ENCODE measurements around the gene VDAC1. TPM values are rescaled to one million over a fixed set of nuclear protein-coding genes. Genes with fewer than 3 reads are reported as not detected.

VDAC1 gene
- total and polyA plus RNA-seq, 2 donors (not counting 3 experiments of a cell fraction or from before 2014, with no cell fraction given) = 116 to 247 TPM

DNA sequence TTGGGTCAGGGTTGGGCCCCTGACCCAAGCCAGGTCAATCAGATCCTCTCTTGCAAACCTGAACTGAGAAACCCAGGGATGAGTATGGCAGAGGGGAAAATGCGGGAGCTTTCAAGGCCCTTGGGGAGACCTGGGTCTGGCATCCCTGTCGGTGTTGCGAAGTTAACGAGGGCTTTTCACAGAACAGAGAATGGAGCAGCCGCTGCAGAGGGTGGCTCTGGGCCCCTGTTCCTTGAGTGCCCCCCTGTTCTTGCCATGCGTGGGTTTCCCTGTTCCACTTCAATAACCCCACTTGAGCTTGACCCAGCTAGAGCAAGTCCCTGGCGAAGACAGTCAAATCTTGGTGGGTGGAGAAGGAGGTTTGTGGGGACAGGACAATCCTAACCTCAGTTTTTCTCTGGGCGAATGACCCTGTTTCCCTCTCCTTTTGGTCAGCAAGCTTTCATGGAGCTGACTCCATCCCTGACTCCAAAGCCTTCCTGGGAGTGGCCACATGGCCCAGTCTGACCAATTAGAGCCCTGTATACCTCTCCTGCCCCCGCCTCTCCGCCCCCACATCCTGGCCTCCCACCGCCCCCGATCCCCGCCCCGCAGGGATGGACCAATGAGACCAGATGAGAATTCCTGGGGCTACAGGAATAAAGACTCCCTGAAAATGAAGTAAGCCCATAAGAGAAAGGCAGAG is 2.9 kb upstream of the VDAC1 start:
- TF ChIP-seq MYC (IDR thresholded peaks at IDR 0.05; ENCODE audit: low read depth, low read length) (no peak), GATA2 (IDR thresholded peaks at IDR 0.05; ENCODE audit: insufficient read depth, insufficient read length, low read depth, low read length) (no peak), FOS (IDR thresholded peaks at IDR 0.05; ENCODE audit: borderline replicate concordance, insufficient read depth, low read length) (no peak), POLR2A (IDR thresholded peaks at IDR 0.05; ENCODE audit: low read depth, low read length) (no peak), JUN (IDR thresholded peaks at IDR 0.05; ENCODE audit: borderline replicate concordance, insufficient read depth, insufficient read length, low read depth) (no peak), EZH2 (IDR thresholded peaks at IDR 0.05; ENCODE audit: borderline replicate concordance, low read depth, low read length, severe bottlenecking) (no peak), POLR2AphosphoS5 (IDR thresholded peaks at IDR 0.05; ENCODE audit: insufficient read depth, low read depth, low read length) (no peak)
- TF ChIP-seq, protein P1, sequence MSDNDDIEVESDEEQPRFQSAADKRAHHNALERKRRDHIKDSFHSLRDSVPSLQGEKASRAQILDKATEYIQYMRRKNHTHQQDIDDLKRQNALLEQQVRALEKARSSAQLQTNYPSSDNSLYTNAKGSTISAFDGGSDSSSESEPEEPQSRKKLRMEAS (IDR thresholded peaks at IDR 0.05; ENCODE audit: insufficient read depth, insufficient read length) = no peak
- TF ChIP-seq, protein P2, sequence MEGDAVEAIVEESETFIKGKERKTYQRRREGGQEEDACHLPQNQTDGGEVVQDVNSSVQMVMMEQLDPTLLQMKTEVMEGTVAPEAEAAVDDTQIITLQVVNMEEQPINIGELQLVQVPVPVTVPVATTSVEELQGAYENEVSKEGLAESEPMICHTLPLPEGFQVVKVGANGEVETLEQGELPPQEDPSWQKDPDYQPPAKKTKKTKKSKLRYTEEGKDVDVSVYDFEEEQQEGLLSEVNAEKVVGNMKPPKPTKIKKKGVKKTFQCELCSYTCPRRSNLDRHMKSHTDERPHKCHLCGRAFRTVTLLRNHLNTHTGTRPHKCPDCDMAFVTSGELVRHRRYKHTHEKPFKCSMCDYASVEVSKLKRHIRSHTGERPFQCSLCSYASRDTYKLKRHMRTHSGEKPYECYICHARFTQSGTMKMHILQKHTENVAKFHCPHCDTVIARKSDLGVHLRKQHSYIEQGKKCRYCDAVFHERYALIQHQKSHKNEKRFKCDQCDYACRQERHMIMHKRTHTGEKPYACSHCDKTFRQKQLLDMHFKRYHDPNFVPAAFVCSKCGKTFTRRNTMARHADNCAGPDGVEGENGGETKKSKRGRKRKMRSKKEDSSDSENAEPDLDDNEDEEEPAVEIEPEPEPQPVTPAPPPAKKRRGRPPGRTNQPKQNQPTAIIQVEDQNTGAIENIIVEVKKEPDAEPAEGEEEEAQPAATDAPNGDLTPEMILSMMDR (IDR thresholded peaks at IDR 0.05; ENCODE audit: extremely low read depth in 1 of 2, insufficient read depth in 1 of 2, low read depth in 1 of 2, low read length in 2 of 2) = no peak
- Histone ChIP-seq H3K4me2 (ENCODE audit: insufficient read depth, low read length) (no peak overlapping the region), H4K20me1 (replicated peaks; ENCODE audit: control insufficient read depth, extremely low read depth, insufficient read depth, low read length) (no peaks in the 10 kb centered on the region), H3K9me1 (replicated peaks; ENCODE audit: control insufficient read depth, extremely low read depth, insufficient read depth, low read length) (no peaks in the 10 kb centered on the region), H3K4me3 (replicated peaks in 1 of 3; ENCODE audit: insufficient read depth in 1 of 3, low read depth in 1 of 3, low read length in 3 of 3) (no peak overlapping the region), H3K36me3 (ENCODE audit: control insufficient read depth in 2 of 2, extremely low read depth in 1 of 2, insufficient read depth in 2 of 2, low read length in 2 of 2) (no peaks in the 10 kb centered on the region), H2AFZ (ENCODE audit: low read depth, low read length) (peak overlapping the region; percentile 49), H3K9me3 (replicated peaks; ENCODE audit: control insufficient read depth, insufficient read depth, low read length) (no peaks in the 10 kb centered on the region), H3K4me1 (ENCODE audit: control insufficient read depth, extremely low read depth, insufficient read depth, low read length) (peaks cover 16% of the 10 kb centered on the region), H3K9ac (replicated peaks; ENCODE audit: extremely low read depth, insufficient read depth, low read length) (no peak overlapping the region), H3K79me2 (ENCODE audit: control insufficient read depth, insufficient read depth, low read length) (peaks cover 25% of the 10 kb centered on the region), H3K27me3 (ENCODE audit: control insufficient read depth in 2 of 2, insufficient read depth in 2 of 2, low read length in 2 of 2) (peaks cover 2 to 3% of the 10 kb centered on the region in 2 experiments), H3K27ac (ENCODE audit: insufficient read depth, low read depth, low read length) (no peak overlapping the region)
- ChIA-PET POLR2A (no interaction called here), CTCF (interaction anchor here (1.3 to 6.4 kb wide), 2 partner anchors 11 to 32 kb away, joined by 5 to 28 read pairs; no protein-coding TSS in a partner anchor)
- FAIRE-seq (no peak), DNase-seq (ENCODE audit: low read depth, low spot score) (no peak)
- dilution Hi-C loops (cut with MboI; ENCODE audit: extremely low pct_ligation_motif_present, low sequenced_read_pairs) (no loop called here), intact Hi-C loops (cut with micrococcal nuclease) (no loop called here)
- no TSS peak for BruUV-seq (replicated peaks)

All from endothelial cell of umbilical vein (primary cell).